22Rv1 (cell line): ENCODE results near the gene POU2F1.

Experiments
- ZFX ChIP-seq: fragments of 450-650 bp; IDR thresholded peaks from 2 replicates; pipeline ENCODE4 v1.6.1; 2017; ENCODE audit warnings: antibody characterized with exemption, borderline replicate concordance
- TF ChIP-seq, protein P1 (sequence below): fragments of 450-650 bp; IDR thresholded peaks from 2 replicates; pipeline ENCODE4 v1.5.1; 2017; ENCODE audit warnings: mild to moderate bottlenecking

DNA sequence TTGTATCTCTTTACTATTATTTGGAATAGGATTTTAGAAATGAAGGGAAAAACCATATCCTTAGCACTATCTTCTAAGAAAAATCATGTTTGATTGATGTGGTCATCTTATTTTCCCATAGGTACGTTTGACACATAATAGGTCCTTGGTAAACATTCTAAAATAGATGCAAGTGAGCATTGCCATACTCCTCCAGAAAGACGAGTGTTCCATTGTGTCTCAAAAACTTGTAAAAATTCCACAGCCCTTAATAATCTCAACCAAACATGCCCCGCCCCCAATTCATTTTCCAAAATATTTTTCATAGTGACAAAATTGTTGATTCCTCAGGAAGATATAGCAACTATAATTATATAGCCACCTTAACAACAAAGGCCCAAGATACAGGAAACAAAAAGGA is 184.2 kb downstream of the POU2F1 start:
- TF ChIP-seq, protein P1, sequence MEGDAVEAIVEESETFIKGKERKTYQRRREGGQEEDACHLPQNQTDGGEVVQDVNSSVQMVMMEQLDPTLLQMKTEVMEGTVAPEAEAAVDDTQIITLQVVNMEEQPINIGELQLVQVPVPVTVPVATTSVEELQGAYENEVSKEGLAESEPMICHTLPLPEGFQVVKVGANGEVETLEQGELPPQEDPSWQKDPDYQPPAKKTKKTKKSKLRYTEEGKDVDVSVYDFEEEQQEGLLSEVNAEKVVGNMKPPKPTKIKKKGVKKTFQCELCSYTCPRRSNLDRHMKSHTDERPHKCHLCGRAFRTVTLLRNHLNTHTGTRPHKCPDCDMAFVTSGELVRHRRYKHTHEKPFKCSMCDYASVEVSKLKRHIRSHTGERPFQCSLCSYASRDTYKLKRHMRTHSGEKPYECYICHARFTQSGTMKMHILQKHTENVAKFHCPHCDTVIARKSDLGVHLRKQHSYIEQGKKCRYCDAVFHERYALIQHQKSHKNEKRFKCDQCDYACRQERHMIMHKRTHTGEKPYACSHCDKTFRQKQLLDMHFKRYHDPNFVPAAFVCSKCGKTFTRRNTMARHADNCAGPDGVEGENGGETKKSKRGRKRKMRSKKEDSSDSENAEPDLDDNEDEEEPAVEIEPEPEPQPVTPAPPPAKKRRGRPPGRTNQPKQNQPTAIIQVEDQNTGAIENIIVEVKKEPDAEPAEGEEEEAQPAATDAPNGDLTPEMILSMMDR, result no peak
- TF ChIP-seq ZFX, result no peak
